NCI-H2029 treated with DMSO at 0.1 percent for 48 hours (cell line): ENCODE results near the gene CUEDC1.
A peak's percentile ranks its signal among the peaks of the same experiment; 100 is the strongest.

ENCODE experiments used
- DNase-seq: peaks from one replicate; lab custom pipeline; 2025; lab: John Stamatoyannopoulos, UW

The CUEDC1 gene

DNA sequence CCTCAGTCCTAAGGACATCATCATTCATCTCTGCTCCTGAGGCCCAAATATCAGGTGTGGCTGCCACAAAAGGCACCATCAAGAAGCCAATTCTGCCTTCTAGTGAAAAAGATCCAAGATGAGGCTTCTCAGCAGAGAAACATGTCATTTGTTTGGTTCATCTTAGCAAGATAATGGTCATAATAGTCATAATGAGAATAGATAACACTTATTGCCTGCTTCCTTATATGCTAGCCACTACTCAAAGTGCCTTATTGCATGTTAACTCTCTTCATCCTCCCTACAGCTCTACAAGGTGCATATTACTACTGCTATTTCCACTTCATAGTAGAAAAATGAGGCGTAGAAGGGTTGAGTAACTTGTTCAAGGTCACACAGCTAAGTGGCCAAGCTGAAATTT is 60.4 kb downstream of the CUEDC1 start:
- no peak for DNase-seq

DNA sequence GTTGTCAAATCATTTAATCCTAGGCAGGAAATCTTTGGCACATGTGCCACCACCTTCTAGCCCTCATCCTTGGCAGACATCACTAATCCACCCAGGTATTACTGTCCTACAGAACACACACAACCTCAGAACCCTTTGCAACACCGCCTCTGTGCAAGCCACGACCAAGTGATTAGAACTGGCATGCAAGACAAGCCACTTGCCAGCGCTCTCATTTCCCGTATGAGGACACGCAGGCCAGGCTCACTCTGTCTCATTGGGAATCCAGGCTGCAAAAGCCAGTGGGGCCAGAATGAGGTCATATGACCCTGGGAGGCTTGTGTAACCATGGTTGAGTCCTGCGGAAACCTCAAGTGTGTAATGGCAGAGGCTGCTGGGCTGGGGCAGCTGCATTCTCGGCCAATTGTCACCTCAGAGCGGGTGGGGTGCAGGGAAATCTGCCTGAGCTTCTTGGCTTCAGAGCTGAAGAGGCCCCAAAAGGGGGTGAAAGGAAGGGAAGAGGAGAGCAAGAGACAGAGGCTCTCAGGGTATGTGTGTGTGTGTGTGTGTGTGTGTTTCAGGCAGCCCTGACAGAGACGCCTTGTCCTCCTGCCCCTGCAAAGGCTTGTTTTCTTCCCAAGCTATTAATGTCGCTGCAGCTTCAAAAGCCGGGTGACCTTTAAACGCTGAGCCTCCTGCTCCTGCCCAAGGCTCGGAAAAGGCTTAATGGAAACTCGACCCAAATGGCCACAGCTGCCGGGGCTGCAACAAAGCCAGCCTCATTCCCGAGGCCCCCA is 62.2 kb downstream of the CUEDC1 start:
- DNase-seq, result peak; percentile 88

GRCh38 chr17:57892146-57892819 is 62.9 kb downstream of the CUEDC1 start:
- peak; percentile 56 for DNase-seq

GRCh38 chr17:57890857-57891232 is 64.4 kb downstream of the CUEDC1 start:
- no peak for DNase-seq

DNA sequence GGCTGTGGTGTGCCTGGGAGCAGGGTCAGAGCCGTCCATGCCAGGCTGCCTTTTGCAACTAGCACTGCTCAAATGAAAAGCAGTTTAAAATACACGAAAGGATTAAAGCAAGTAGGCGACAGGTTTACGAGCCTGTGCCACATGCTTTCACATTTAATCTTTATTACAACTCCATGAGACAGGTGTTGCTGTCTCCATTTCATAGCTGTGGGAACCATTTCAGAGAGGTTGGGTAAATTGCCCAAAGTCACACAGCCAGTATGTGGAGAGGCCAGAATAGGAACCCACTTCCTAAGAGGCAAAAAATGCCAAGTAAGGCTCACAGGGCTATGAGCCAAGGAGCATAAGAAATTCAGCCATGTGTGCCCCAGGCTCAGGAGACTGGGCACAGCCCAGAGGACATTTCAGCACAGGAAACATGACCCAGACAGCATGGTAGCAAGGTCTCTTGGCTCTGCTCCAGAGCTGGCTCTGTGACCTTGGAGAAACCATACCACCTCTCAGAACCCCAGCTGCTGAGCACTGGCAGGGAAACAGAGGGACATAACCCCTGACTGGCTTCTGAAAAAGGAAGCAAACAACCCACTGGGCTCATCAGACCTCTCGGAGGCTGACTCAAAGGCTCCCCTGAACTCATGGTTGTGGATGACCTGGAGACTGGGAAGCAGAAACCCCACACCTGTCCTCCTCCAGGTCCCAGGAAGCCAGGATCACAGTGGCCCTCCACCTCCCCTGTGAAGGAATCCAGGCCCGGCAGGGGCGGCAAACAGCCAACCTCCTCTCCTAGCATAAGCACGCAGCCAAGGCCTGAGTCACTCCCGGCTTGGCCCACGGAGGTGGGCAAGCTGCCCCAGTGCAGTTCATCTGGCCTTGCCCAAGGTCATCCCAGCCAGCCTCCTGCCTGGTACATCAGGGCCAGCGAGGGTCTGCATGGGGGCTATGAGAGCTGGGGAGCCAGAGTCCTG is 65.0 kb downstream of the CUEDC1 start:
- no peak for DNase-seq

DNA sequence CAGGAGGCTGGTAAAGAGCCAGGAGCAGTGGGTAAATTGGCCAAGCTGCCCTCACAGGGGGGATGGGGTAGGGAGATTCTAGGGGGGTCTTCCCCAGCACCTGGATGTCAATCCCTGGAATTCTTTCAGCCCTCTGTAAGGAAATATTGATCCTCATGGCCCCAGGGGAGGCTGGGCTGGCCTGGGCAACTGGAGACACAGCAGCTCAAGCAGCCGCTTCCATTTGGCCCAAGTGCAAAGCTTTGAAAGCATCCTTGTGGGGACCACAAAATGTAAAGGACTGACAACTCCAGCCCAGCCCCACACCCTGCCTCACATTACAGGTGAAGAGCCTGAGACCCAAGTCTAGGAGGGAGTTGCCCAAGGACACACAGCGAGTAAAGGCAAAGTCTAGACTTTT is 66.0 kb downstream of the CUEDC1 start:
- no peak for DNase-seq

DNA sequence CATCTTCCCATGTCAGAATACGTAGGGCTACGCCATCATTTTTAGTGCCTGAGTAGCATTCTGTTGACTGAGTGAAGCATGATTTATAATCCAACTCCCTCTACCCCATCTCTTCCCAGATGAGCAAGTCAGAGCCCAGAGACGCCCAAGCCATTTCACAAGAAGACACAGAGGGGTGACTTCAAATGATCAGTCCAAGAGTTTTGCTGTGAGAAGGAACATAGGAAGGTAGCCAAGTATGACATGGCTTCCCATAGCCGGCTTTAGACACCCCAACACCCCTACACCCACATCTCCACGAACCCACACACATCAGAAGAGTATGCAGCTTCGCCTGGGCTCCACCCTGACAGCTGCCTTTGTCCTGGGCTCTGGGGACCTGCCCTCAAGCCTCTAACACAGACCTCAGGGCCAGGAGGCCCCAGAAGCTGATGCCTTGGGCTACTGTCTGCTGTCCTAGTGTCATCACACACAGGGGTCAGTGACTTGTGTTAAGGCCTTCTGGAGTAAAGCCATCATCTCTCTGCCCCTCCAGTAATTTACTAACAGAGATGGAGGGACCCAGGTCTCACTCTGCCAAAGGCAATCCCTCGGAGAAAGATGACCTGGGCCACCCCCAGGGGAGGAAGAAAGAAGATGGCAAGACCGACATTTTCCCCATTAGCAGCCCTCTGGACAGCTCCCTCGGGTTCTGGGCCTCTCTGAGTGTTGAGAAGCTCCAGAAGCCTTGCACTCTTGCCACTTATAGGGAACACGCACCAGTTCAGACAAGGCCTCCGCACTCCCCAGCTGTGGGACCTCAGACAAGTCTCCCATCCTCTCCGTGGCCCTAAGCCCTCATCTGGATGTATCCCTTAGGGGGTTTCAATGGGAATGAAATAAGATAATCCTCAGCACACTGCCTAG is 66.6 kb downstream of the CUEDC1 start:
- DNase-seq, result no peak

- DNase-seq, result no peak
Observed at GRCh38 chr17:57887161-57887560, 68.1 kb downstream of the CUEDC1 start.

- no peak for DNase-seq
Observed at GRCh38 chr17:57886020-57886419, 69.2 kb downstream of the CUEDC1 start.

DNA sequence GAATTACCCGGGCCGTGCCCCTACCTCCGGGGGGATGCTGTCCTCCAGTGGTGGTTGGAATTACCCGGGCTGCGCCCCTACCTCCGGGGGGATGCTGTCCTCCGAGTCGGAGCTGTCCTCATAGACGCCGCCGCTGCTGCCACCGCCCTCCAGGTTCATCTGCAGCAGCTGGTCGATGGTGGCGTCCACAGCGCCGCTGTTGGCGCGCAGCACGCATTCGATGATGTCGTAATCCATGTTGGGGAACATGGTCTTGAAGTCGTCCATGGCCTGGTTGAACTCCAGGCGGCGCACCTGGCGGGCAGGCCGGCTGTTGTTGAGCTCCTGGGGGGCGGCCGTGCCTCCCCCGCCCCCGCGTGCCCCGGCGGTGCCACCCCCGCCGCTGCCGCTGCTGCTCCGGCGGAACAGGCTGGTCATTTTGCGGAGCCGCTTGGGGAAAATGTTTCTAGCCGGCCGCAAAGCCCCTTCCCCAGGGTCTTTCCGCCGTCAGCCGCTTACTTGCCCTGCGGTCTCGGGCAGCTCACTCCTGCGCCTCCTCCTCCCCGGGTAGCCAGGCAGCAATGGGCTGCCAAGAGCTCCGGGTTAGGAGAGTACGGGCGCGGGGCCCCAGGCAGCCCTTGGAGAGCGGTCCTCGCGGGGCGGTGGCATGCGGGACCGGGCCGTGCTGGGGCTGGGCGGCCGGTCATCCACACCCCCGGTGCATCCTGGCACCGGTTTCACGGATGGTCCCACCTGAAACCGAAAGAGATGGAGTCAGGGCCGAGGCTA is 69.9 kb downstream of the CUEDC1 start:
- no peak for DNase-seq

DNA sequence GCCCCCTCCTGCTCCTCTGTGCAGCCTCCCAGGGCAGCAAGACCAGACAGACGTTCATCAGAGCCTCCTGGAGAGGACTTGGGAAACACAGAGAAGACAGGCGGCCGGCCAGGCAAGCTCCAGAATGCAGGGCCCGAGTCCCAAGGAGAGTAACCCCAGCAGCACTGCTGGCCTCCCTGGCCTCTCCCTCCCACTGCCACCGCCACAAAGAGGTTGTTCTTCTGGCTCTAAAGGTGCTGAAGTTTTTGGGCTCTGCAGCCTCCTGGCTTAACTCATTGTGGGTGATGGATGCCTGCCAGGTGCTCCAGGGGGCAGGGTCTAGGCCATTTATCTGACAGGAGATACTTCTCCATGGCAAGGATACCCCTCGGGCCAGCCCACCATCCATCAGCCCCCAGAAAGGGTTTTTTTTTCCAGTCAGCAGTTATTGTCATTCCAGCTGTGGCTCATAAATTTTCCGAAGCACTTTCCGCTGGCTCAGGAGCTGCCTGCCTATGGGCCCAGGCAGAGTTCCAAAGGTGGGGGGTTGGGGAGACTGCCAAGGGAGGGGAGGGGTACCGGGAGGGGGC is 73.3 kb downstream of the CUEDC1 start:
- no peak for DNase-seq

DNA sequence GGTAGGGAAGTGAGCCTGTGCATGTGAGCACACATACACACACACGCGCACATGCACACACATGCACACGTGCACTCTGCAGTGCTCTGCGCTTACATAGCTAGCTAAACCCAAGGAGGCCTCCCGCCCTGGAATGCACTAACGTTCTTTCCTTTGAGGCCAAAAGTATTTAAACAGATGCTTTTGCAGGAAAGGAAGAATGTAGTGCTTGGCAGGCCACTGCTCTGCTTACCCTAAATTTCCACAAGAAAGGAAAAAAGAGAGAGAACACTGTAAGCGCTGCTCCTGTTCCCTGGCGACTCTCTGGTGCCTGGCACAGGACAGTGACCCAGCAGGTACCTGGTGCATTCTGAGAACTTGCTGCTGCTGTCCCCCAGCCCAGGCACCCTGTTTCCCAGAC is 74.1 kb downstream of the CUEDC1 start:
- no peak for DNase-seq

GRCh38 chr17:57880086-57880456 is 75.1 kb downstream of the CUEDC1 start:
- DNase-seq, result no peak

DNA sequence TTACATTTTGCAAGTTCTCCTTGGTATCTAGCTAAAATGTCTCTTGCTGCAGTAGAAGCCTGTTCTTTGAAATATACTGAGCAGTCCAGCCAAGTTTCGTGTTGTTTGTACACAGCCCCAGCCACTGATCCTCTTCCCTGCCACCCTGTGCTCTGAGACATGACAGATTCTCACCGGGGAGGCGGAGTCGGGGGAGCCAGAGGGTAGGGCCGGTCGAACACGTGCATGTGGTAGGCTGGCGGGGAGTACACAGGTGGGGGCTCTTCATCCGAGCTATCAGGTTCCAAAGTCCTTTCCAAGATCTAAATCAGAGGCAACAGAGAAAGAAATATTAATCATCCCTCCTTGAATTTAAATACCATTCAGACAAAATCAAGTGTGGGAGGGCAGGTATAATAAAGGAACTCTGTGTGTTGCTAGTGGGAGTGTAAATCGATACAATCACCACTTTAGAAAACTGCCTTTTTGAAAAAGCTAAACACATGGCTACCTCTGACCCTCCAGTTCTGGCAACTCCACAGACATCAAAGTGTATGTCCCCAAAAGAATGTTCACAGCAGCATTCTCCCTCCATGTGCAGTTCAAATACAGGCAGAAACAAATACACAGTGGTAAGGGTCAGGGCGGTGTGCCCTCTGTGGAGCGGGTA is 75.7 kb downstream of the CUEDC1 start:
- no peak for DNase-seq

- DNase-seq, result no peak
Observed at GRCh38 chr17:57877803-57878377, 77.3 kb downstream of the CUEDC1 start.

DNA sequence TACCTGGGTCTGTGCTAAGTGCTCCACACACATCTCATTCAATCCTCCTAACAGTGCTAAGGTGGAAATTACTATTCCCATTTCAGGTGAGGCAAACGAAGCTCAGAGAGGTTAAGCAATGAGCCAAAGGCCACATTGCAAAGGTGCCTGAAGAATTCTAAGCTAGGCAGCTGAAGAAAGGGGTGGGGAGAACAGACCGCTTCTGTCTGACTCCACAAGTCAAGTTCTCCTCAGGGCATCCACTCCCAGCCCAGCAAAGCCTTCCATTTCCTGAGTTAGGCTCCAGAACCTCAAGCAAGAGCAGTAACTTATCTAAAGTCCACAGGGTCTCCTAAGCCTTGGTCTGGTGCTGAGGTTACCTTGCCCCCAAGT is 78.4 kb downstream of the CUEDC1 start:
- DNase-seq, result no peak

GRCh38 chr17:57876023-57876865 is 79.0 kb downstream of the CUEDC1 start:
- no peak for DNase-seq

- no peak for DNase-seq
Observed at GRCh38 chr17:57875290-57876022, 79.8 kb downstream of the CUEDC1 start.
